IPS DF 6.9 (cell line): ENCODE data around the gene SNX4.
A peak's percentile ranks its signal among the peaks of the same experiment; 100 is the strongest.

Source experiments
- DNase-seq: peaks from one replicate; pipeline ENCODE4 v3.0.0-alpha.2; 2013; ENCODE audit warnings: low read depth, low spot score
- H3K27ac ChIP-seq: one replicate; pipeline ENCODE4 v1.5.1; 2013; ENCODE audit warnings: low read length, control low read depth
- H3K27me3 ChIP-seq: 2 replicates; pipeline ENCODE4 v1.6.1; 2013; ENCODE audit warnings: mild to moderate bottlenecking, low read length; ENCODE audit not compliant: control insufficient read depth, insufficient read depth
- H3K36me3 ChIP-seq: 2 replicates; pipeline ENCODE4 v1.6.1; 2013; ENCODE audit warnings: low read length; ENCODE audit not compliant: control insufficient read depth, insufficient read depth
- H3K4me1 ChIP-seq: 2 replicates; pipeline ENCODE4 v1.6.1; 2013; ENCODE audit warnings: low read length; ENCODE audit not compliant: control insufficient read depth, insufficient read depth
- H3K4me3 ChIP-seq: 2 replicates; pipeline ENCODE4 v1.5.1; 2013; ENCODE audit warnings: mild to moderate bottlenecking, low read length
- H3K9me3 ChIP-seq: 2 replicates; pipeline ENCODE4 v1.6.1; 2013; ENCODE audit warnings: low read length, inconsistent platforms; ENCODE audit not compliant: control insufficient read depth, insufficient read depth
- WGBS: extraction: QIAGEN DNeasy Blood & Tissue Kit; methylation state at CpG from one replicate; pipeline ENCODE4 v1.1.7; 2013; ENCODE audit warnings: mixed read lengths, missing lambda C conversion rate; ENCODE audit not compliant: insufficient read length, insufficient coverage; 5-methylcytosine and 5-hydroxymethylcytosine counted together

Gene SNX4

GRCh38 chr3:125462722-125463299 lies 57.2 kb downstream of the SNX4 start:
- peaks cover 3% of the 10 kb centered on the region; the same call in 1 of the 2 replicates for H3K36me3 ChIP-seq
- no CpG with 5 or more reads among the region's 5 CpGs for whole genome bisulfite sequencing

GRCh38 chr3:125461896-125462295 lies 58.1 kb downstream of the SNX4 start:
- no peak for DNase-seq
- Histone ChIP-seq H3K9me3 (no peaks in the 10 kb centered on the region), H3K27ac (no peak overlapping the region), H3K36me3 (no peaks in the 10 kb centered on the region), H3K4me3 (no peak overlapping the region), H3K4me1 (no peaks in the 10 kb centered on the region), H3K27me3 (no peaks in the 10 kb centered on the region)
- no CpG with 5 or more reads among the region's 6 CpGs for WGBS

More at GRCh38 chr3:125462722-125463299, 57.2 kb downstream of the SNX4 start:
- H3K27ac ChIP-seq = no peak overlapping the region
- H3K27me3 ChIP-seq = no peaks in the 10 kb centered on the region
- no peak for DNase-seq
- H3K9me3 ChIP-seq = no peaks in the 10 kb centered on the region
- H3K4me1 ChIP-seq = no peaks in the 10 kb centered on the region
- H3K4me3 ChIP-seq = no peak overlapping the region

- H3K4me3 ChIP-seq = no peak overlapping the region
- no peak for DNase-seq
- H3K36me3 ChIP-seq = no peaks in the 10 kb centered on the region
- H3K9me3 ChIP-seq = no peaks in the 10 kb centered on the region
- WGBS = no CpG with 5 or more reads among the region's 3 CpGs
- H3K27me3 ChIP-seq = no peaks in the 10 kb centered on the region
- no peaks in the 10 kb centered on the region for H3K4me1 ChIP-seq
- H3K27ac ChIP-seq = no peak overlapping the region
Observed at GRCh38 chr3:125460233-125460632, 59.8 kb downstream of the SNX4 start.

GRCh38 chr3:125443923-125444322 lies 76.1 kb downstream of the SNX4 start:
- H3K9me3 ChIP-seq = no peaks in the 10 kb centered on the region
- H3K4me3 ChIP-seq = no peak overlapping the region
- no peaks in the 10 kb centered on the region for H3K27me3 ChIP-seq
- H3K4me1 ChIP-seq = no peaks in the 10 kb centered on the region
- DNase-seq = no peak
- no peak overlapping the region for H3K27ac ChIP-seq
- no CpG with 5 or more reads among the region's 1 CpG for WGBS
- H3K36me3 ChIP-seq = no peaks in the 10 kb centered on the region

DNA sequence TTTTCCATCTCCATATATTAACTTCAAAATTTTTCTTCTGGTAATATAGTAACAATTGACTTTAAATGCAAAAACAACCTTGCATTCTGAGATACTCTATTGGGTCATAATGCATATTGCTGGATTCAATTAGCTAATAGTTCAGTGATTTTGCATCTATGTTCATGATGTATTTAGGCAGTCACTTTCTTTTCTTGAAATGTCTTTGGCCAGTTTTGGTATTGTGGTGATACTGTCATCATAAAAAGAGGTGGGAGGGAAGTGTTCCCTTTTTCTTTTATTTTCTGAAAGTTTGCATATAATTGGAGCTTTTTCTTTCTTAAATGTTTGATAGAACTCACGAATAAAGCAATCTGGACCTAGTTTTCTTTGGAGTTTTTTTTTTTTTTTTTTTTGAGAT lies 77.5 kb downstream of the SNX4 start:
- no peak overlapping the region for H3K27ac ChIP-seq
- DNase-seq = no peak
- WGBS = no CpG with 5 or more reads among the region's 1 CpG
- H3K4me3 ChIP-seq = no peak overlapping the region
- no peaks in the 10 kb centered on the region for H3K36me3 ChIP-seq
- H3K4me1 ChIP-seq = no peaks in the 10 kb centered on the region
- H3K9me3 ChIP-seq = no peaks in the 10 kb centered on the region
- H3K27me3 ChIP-seq = no peaks in the 10 kb centered on the region

- no peaks in the 10 kb centered on the region for H3K4me1 ChIP-seq
- H3K27ac ChIP-seq = no peak overlapping the region
- H3K27me3 ChIP-seq = no peaks in the 10 kb centered on the region
- H3K36me3 ChIP-seq = no peaks in the 10 kb centered on the region
- no CpG with 5 or more reads among the region's 2 CpGs for WGBS
- H3K4me3 ChIP-seq = no peak overlapping the region
- no peaks in the 10 kb centered on the region for H3K9me3 ChIP-seq
- no peak for DNase-seq
Observed at GRCh38 chr3:125440970-125441369, 79.0 kb downstream of the SNX4 start.

DNA sequence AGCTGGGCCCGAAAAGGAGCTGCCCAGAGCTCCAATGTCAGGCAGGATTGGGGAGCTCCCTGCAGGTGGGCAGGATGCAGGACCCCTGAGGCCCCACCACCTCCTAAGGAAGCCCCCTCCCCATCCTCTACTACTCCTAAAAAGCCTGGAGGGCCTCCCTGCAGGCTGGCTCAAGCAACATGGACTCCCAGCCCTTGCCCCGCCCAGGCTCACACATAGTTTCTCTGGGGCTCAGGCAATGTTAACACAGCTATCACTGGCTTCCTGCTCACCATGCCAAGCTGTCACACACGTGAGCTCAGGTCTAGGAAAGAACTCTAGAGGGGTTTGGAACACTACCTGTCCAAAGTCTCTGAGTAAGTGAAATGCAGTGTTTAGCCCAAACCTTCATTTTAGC lies 79.4 kb downstream of the SNX4 start:
- H3K36me3 ChIP-seq = no peaks in the 10 kb centered on the region
- H3K27me3 ChIP-seq = no peaks in the 10 kb centered on the region
- no CpG with 5 or more reads among the region's 3 CpGs for WGBS
- no peaks in the 10 kb centered on the region for H3K9me3 ChIP-seq
- DNase-seq = no peak
- H3K4me1 ChIP-seq = no peaks in the 10 kb centered on the region
- H3K4me3 ChIP-seq = no peak overlapping the region
- no peak overlapping the region for H3K27ac ChIP-seq

- Histone ChIP-seq H3K27ac (no peak overlapping the region), H3K36me3 (no peaks in the 10 kb centered on the region), H3K4me1 (peaks cover 3% of the 10 kb centered on the region; the same call in 1 of the 2 replicates), H3K27me3 (no peaks in the 10 kb centered on the region), H3K9me3 (no peaks in the 10 kb centered on the region), H3K4me3 (no peak overlapping the region)
- no CpG with 5 or more reads among the region's 9 CpGs for WGBS
- DNase-seq = peak; percentile 47
Observed at GRCh38 chr3:125437631-125438435, 82.2 kb downstream of the SNX4 start.

- Histone ChIP-seq H3K4me3 (no peak overlapping the region), H3K9me3 (no peaks in the 10 kb centered on the region), H3K4me1 (peaks cover 3% of the 10 kb centered on the region; the same call in 1 of the 2 replicates), H3K36me3 (no peaks in the 10 kb centered on the region), H3K27ac (no peak overlapping the region), H3K27me3 (no peaks in the 10 kb centered on the region)
- no peak for DNase-seq
- WGBS = no CpG with 5 or more reads among the region's 7 CpGs
Observed at GRCh38 chr3:125436921-125437320, 83.1 kb downstream of the SNX4 start.

- no peak for DNase-seq
- no peak overlapping the region for H3K4me3 ChIP-seq
- no peak overlapping the region for H3K27ac ChIP-seq
- H3K36me3 ChIP-seq = no peaks in the 10 kb centered on the region
- peaks cover 3% of the 10 kb centered on the region; the same call in 1 of the 2 replicates for H3K4me1 ChIP-seq
- no peaks in the 10 kb centered on the region for H3K27me3 ChIP-seq
- no peaks in the 10 kb centered on the region for H3K9me3 ChIP-seq
- no CpG with 5 or more reads among the region's 2 CpGs for WGBS
Observed at GRCh38 chr3:125435231-125435630, 84.8 kb downstream of the SNX4 start.
